Upper lobe of left lung (tissue), 6 donors: Measurements from ENCODE around the gene PYCR2. TPM values are rescaled to one million over a fixed set of nuclear protein-coding genes. Genes with fewer than 3 reads are reported as not detected.
A peak's percentile ranks its signal among the peaks of the same experiment; 100 is the strongest.

Experiments
- ATAC-seq, 2 donors: fragments of 200-7000 bp; cut with Tn5 transposase; one replicate each; pipeline ENCODE4 v1.9.1; 2022; ENCODE audit warnings: mild to moderate bottlenecking in 2 of 2, moderate library complexity in 2 of 2; ENCODE audit not compliant: low FRiP score in 2 of 2
- DNase-seq, 2 donors: peaks; one replicate each; pipeline ENCODE4 v3.0.0-alpha.2; 2019 to 2020
- H3K27ac ChIP-seq, 4 donors: fragments of 200-600 bp; sonication (generic); one replicate each; pipeline ENCODE4 v1.5.1; 2016 to 2019
- H3K27me3 ChIP-seq, 4 donors: fragments of 200-600 bp; sonication (generic); one replicate each; pipeline ENCODE4 v1.5.1; 2017 to 2019
- H3K36me3 ChIP-seq, 4 donors: fragments of 200-600 bp; sonication (generic); one replicate each; pipeline ENCODE4 v1.5.1; 2016 to 2019
- H3K4me1 ChIP-seq, 4 donors: fragments of 200-600 bp; sonication (generic); one replicate each; pipeline ENCODE4 v1.5.1; 2018 to 2019
- H3K4me3 ChIP-seq, 4 donors: fragments of 200-600 bp; sonication (generic); one replicate each; pipeline ENCODE4 v1.5.1; 2017 to 2019; ENCODE audit warnings: mild to moderate bottlenecking in 2 of 4, moderate library complexity in 1 of 4
- H3K9me3 ChIP-seq, 4 donors: fragments of 200-600 bp; sonication (generic); one replicate each; pipeline ENCODE4 v1.5.1; 2018 to 2019
- CTCF ChIP-seq, 6 experiments: fragments of 450-650 bp in 4 of 6; fragments of 200-600 bp in 2 of 6; sonication (generic) in 2 of 6; IDR thresholded peaks; one replicate each; pipeline ENCODE4 v1.5.1; 2016 to 2019; ENCODE audit warnings: antibody characterized with exemption in 6 of 6
- EP300 ChIP-seq, 4 donors: sonication (generic); formaldehyde crosslinking; IDR thresholded peaks; one replicate each; pipeline ENCODE4 v1.5.1; 2017; ENCODE audit warnings: antibody characterized with exemption in 4 of 4, control low read depth in 2 of 4
- POLR2A ChIP-seq, 4 donors: fragments of 450-650 bp; IDR thresholded peaks; one replicate each; pipeline ENCODE4 v1.5.1; 2016 to 2017; ENCODE audit warnings: antibody characterized with exemption in 4 of 4, mild to moderate bottlenecking in 2 of 4
- POLR2AphosphoS5 ChIP-seq, 2 donors: sonication (generic); formaldehyde crosslinking; IDR thresholded peaks; one replicate each; pipeline ENCODE4 v1.5.1; 2017; ENCODE audit warnings: antibody characterized with exemption in 2 of 2
- WGBS, 2 donors: methylation state at CpG; one replicate each; pipeline ENCODE4 v1.1.5; 2017 to 2018; 5-methylcytosine and 5-hydroxymethylcytosine counted together
- total RNA-seq, 6 donors: library from RNA; depleted of rRNA in 4 of 6; stranded (reverse); fragments of >200 nt in 4 of 6; gene quantifications; one replicate each; pipeline versions ENCODE4 v1.1.0 to v1.2.1, GENCODE V29; 2016 to 2021
- donor health status: DM: no; HTN: no; CAD: no; lungs with moderate emphysema.
- donor health status: DM: no; HTN: yes; CAD: no; lungs with severe emphysema.

Gene PYCR2
- total RNA-seq, 6 donors from 2014 or later, result 49.4 to 115 (median 69.6) TPM

- Histone ChIP-seq H3K36me3 (peaks cover 5 to 35% (median 15%) of the 10 kb centered on the region in 4 donors), H3K4me1 (peaks cover 11 to 23% (median 16%) of the 10 kb centered on the region in 4 donors), H3K27me3 (no peaks in the 10 kb centered on the region), H3K4me3 (no peak overlapping the region), H3K9me3 (no peaks in the 10 kb centered on the region), H3K27ac (no peak overlapping the region)
- ATAC-seq, result no peak
- no peak for DNase-seq
- TF ChIP-seq POLR2AphosphoS5 (IDR thresholded peaks at IDR 0.05), result no peak
- no peak for TF ChIP-seq CTCF (IDR thresholded peaks at IDR 0.05)
- no peak for TF ChIP-seq EP300 (IDR thresholded peaks at IDR 0.05)
- no peak for TF ChIP-seq POLR2A (IDR thresholded peaks at IDR 0.05)
- WGBS, 2 donors, result 87 to 98% methylated on average over 6 of the region's 6 CpGs
Observed at GRCh38 chr1:225914947-225915346, 9.1 kb downstream of the PYCR2 start.

GRCh38 chr1:225914391-225914790 is 9.7 kb downstream of the PYCR2 start:
- H3K4me3 ChIP-seq, result no peak overlapping the region
- no peaks in the 10 kb centered on the region for H3K27me3 ChIP-seq
- peaks cover 6 to 17% (median 10%) of the 10 kb centered on the region in 4 donors for H3K4me1 ChIP-seq
- WGBS, 2 donors, result 75 to 86% methylated on average over 1 to 6 of the region's 6 CpGs
- peaks cover 5 to 33% (median 15%) of the 10 kb centered on the region in 4 donors for H3K36me3 ChIP-seq
- DNase-seq (no peak), ATAC-seq (no peak)
- no peak for TF ChIP-seq POLR2A (IDR thresholded peaks at IDR 0.05)
- TF ChIP-seq EP300 (IDR thresholded peaks at IDR 0.05), result no peak
- no peak for TF ChIP-seq CTCF (IDR thresholded peaks at IDR 0.05)
- no peak for TF ChIP-seq POLR2AphosphoS5 (IDR thresholded peaks at IDR 0.05)
- H3K9me3 ChIP-seq, result no peaks in the 10 kb centered on the region
- no peak overlapping the region for H3K27ac ChIP-seq

- Histone ChIP-seq H3K4me1 (peaks cover 5 to 17% (median 8%) of the 10 kb centered on the region in 4 donors), H3K36me3 (peaks cover 1 to 10% (median 5%) of the 10 kb centered on the region in 4 donors), H3K27me3 (no peaks in the 10 kb centered on the region), H3K9me3 (no peaks in the 10 kb centered on the region), H3K4me3 (no peak overlapping the region), H3K27ac (no peak overlapping the region)
- ATAC-seq (peak; percentile 68 to 93), DNase-seq (peak; percentile 61 to 96)
- whole genome bisulfite sequencing, 2 donors, result 43 to 50% methylated on average over 37 to 48 of the region's 53 CpGs
- no peak for TF ChIP-seq EP300 (IDR thresholded peaks at IDR 0.05)
- peak; percentile 82 to 97 (median 91) for TF ChIP-seq CTCF (IDR thresholded peaks at IDR 0.05)
Observed at GRCh38 chr1:225911191-225912130, 12.6 kb downstream of the PYCR2 start.

- Histone ChIP-seq H3K27me3 (no peaks in the 10 kb centered on the region), H3K27ac (no peak overlapping the region), H3K4me1 (peaks cover 5 to 11% (median 8%) of the 10 kb centered on the region in 4 donors), H3K4me3 (no peak overlapping the region), H3K36me3 (no peaks in the 10 kb centered on the region), H3K9me3 (no peaks in the 10 kb centered on the region)
- WGBS, 2 donors, result 83 to 90% methylated on average over 1 of the region's 1 CpG
- TF ChIP-seq CTCF (IDR thresholded peaks at IDR 0.05) (no peak), POLR2A (IDR thresholded peaks at IDR 0.05) (no peak), POLR2AphosphoS5 (IDR thresholded peaks at IDR 0.05) (no peak), EP300 (IDR thresholded peaks at IDR 0.05) (no peak)
- ATAC-seq, result no peak
- DNase-seq, result no peak
Observed at GRCh38 chr1:225909477-225909876, 14.6 kb downstream of the PYCR2 start.
